Testis (tissue), 2 donors: ENCODE data around the gene RARG.

Experiments
- POLR2A ChIP-seq: fragments of 450-650 bp; IDR thresholded peaks from one replicate; pipeline ENCODE4 v1.6.1; 2017; ENCODE audit warnings: antibody characterized with exemption, mild to moderate bottlenecking, moderate library complexity
- TF ChIP-seq, protein P1 (sequence below), 3 experiments: fragments of 450-650 bp in 2 of 3; fragments of 200-600 bp in 1 of 3; sonication (generic) in 1 of 3; IDR thresholded peaks; one replicate each; pipeline ENCODE4 v1.5.1; 2016 to 2019; ENCODE audit warnings: antibody characterized with exemption in 3 of 3, mild to moderate bottlenecking in 2 of 3, moderate library complexity in 1 of 3

DNA sequence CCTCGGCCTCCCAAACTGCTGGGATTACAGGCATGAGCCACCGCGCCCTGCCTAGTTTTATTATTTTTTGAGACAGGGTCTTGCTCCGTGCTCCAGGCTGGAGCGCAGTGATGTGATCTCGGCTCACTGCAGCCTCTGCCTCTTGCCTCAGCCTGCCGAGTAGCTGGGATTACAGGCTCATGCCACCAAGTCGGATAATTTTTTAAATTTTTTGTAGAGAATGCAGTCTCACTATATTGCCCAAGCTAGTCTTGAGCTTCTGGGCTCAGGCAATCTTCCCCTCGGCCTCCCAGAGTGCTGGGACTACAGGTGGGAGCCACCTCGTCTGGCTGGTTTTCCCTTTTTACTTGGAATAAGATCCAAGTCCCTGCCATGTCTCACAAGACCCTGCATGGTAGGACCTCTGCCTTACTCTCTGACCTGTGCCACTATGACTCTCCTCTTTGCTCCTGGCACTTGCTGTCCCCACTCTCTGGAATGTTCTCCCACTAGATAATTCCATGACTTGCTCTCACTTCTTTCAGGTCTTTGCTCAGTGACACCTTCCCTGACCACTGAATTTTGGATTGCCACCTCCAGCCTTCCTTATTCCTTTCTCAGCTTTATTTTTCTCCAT, 7.7 kb upstream of the RARG start:
- TF ChIP-seq, protein P1, sequence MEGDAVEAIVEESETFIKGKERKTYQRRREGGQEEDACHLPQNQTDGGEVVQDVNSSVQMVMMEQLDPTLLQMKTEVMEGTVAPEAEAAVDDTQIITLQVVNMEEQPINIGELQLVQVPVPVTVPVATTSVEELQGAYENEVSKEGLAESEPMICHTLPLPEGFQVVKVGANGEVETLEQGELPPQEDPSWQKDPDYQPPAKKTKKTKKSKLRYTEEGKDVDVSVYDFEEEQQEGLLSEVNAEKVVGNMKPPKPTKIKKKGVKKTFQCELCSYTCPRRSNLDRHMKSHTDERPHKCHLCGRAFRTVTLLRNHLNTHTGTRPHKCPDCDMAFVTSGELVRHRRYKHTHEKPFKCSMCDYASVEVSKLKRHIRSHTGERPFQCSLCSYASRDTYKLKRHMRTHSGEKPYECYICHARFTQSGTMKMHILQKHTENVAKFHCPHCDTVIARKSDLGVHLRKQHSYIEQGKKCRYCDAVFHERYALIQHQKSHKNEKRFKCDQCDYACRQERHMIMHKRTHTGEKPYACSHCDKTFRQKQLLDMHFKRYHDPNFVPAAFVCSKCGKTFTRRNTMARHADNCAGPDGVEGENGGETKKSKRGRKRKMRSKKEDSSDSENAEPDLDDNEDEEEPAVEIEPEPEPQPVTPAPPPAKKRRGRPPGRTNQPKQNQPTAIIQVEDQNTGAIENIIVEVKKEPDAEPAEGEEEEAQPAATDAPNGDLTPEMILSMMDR (IDR thresholded peaks at IDR 0.05), result no peak
- TF ChIP-seq POLR2A, result no peak
